Activated T-cell treated with anti-CD3 and anti-CD28 coated beads, Interleukin-2, amount 50 U/mL, for 4 hours (primary cell): Measurements from ENCODE around the gene F12. TPM values are rescaled to one million over a fixed set of nuclear protein-coding genes. Genes with fewer than 3 reads are reported as not detected.

Experiments used
- ATAC-seq, 2 donors: fragments of 200-7000 bp; cut with Tn5 transposase; one replicate each; pipeline ENCODE4 v1.10.0; 2021
- DNase-seq: peaks from one replicate; pipeline ENCODE4 v3.0.0-alpha.2; 2020
- H3K27me3 Mint-ChIP-seq: one replicate; pipeline ENCODE4 v1.8.0; 2021; ENCODE audit warnings: low read depth, mixed read lengths
- H3K36me3 Mint-ChIP-seq: one replicate; pipeline ENCODE4 v1.8.0; 2022; ENCODE audit warnings: mixed read lengths; ENCODE audit not compliant: insufficient read depth
- H3K4me1 Mint-ChIP-seq: one replicate; pipeline ENCODE4 v1.8.0; 2021; ENCODE audit warnings: low read depth, mixed read lengths
- H3K4me3 Mint-ChIP-seq: one replicate; pipeline ENCODE4 v1.8.0; 2021; ENCODE audit warnings: mild to moderate bottlenecking, moderate library complexity, mixed read lengths
- H3K9me3 Mint-ChIP-seq: one replicate; pipeline ENCODE4 v1.8.0; 2021; ENCODE audit warnings: mixed read lengths
- total RNA-seq, 3 donors: library from RNA; stranded (reverse); gene quantifications; one replicate each; pipeline ENCODE4 v1.2.1, GENCODE V29; 2021

F12 gene
- total RNA-seq, 3 donors from 2014 or later: 1.7 to 5.7 (median 3.1) TPM

- H3K27me3 Mint-ChIP-seq: no peaks in the 10 kb centered on the region
- no peak for ATAC-seq
- no peak for DNase-seq
Observed at GRCh38 chr5:177399997-177400868, 9.1 kb downstream of the F12 start, which contains the start of gene PFN3. PFN3 (minus strand) TSS chr5:177400661; CDS start chr5:177400576, 85 bp downstream.

GRCh38 chr5:177397875-177398390 is 11.4 kb downstream of the F12 start:
- DNase-seq (no peak), ATAC-seq (no peak)
- Mint-ChIP-seq H3K9me3 (no peaks in the 10 kb centered on the region), H3K4me3 (no peak overlapping the region), H3K27me3 (no peaks in the 10 kb centered on the region), H3K36me3 (no peaks in the 10 kb centered on the region), H3K4me1 (peaks cover 6% of the 10 kb centered on the region)

More at GRCh38 chr5:177399997-177400868, 9.1 kb downstream of the F12 start, which contains the start of gene PFN3:
- Mint-ChIP-seq H3K9me3 (no peaks in the 10 kb centered on the region), H3K4me3 (no peak within 1 kb of the TSS), H3K4me1 (peaks cover 20% of the 10 kb centered on the region), H3K36me3 (no peaks in the 10 kb centered on the region)

- no peak for DNase-seq
- H3K9me3 Mint-ChIP-seq: no peaks in the 10 kb centered on the region
- H3K4me1 Mint-ChIP-seq: no peaks in the 10 kb centered on the region
- no peaks in the 10 kb centered on the region for H3K36me3 Mint-ChIP-seq
- no peaks in the 10 kb centered on the region for H3K27me3 Mint-ChIP-seq
- no peak overlapping the region for H3K4me3 Mint-ChIP-seq
- ATAC-seq: no peak
Observed at GRCh38 chr5:177396807-177397206, 12.6 kb downstream of the F12 start.

- H3K4me3 Mint-ChIP-seq: no peak overlapping the region
- DNase-seq (no peak), ATAC-seq (no peak)
- no peaks in the 10 kb centered on the region for H3K36me3 Mint-ChIP-seq
- H3K27me3 Mint-ChIP-seq: no peaks in the 10 kb centered on the region
- peaks cover 5% of the 10 kb centered on the region for H3K4me1 Mint-ChIP-seq
- no peaks in the 10 kb centered on the region for H3K9me3 Mint-ChIP-seq
Observed at GRCh38 chr5:177396078-177396477, 13.3 kb downstream of the F12 start.

GRCh38 chr5:177393990-177394389 is 15.4 kb downstream of the F12 start:
- ATAC-seq (no peak), DNase-seq (no peak)
- Mint-ChIP-seq H3K27me3 (no peaks in the 10 kb centered on the region), H3K4me3 (no peak overlapping the region), H3K36me3 (no peaks in the 10 kb centered on the region), H3K4me1 (peaks cover 25% of the 10 kb centered on the region), H3K9me3 (no peaks in the 10 kb centered on the region)

GRCh38 chr5:177393206-177393765 is 16.1 kb downstream of the F12 start:
- no peak overlapping the region for H3K4me3 Mint-ChIP-seq
- no peaks in the 10 kb centered on the region for H3K9me3 Mint-ChIP-seq
- no peaks in the 10 kb centered on the region for H3K36me3 Mint-ChIP-seq
- ATAC-seq: no peak
- no peak for DNase-seq
- peaks cover 32% of the 10 kb centered on the region for H3K4me1 Mint-ChIP-seq
- H3K27me3 Mint-ChIP-seq: no peaks in the 10 kb centered on the region

GRCh38 chr5:177392765-177393164 is 16.6 kb downstream of the F12 start:
- no peak overlapping the region for H3K4me3 Mint-ChIP-seq
- H3K4me1 Mint-ChIP-seq: peaks cover 36% of the 10 kb centered on the region
- no peaks in the 10 kb centered on the region for H3K27me3 Mint-ChIP-seq
- DNase-seq: no peak
- no peaks in the 10 kb centered on the region for H3K9me3 Mint-ChIP-seq
- no peaks in the 10 kb centered on the region for H3K36me3 Mint-ChIP-seq
- no peak for ATAC-seq

- H3K4me3 Mint-ChIP-seq: no peak overlapping the region
Observed at GRCh38 chr5:177390363-177391300, 18.7 kb downstream of the F12 start.

GRCh38 chr5:177389241-177390169 is 19.9 kb downstream of the F12 start:
- H3K9me3 Mint-ChIP-seq: no peaks in the 10 kb centered on the region
- no peaks in the 10 kb centered on the region for H3K27me3 Mint-ChIP-seq
- DNase-seq (peak; percentile 31), ATAC-seq (peak; percentile 80 to 85)
- H3K36me3 Mint-ChIP-seq: no peaks in the 10 kb centered on the region
- H3K4me1 Mint-ChIP-seq: peaks cover 44% of the 10 kb centered on the region
- peak overlapping the region; percentile 61 for H3K4me3 Mint-ChIP-seq

More at GRCh38 chr5:177390363-177391300, 18.7 kb downstream of the F12 start:
- ATAC-seq: peak; percentile 67 to 70
- DNase-seq: peak; percentile 88
- Mint-ChIP-seq H3K9me3 (no peaks in the 10 kb centered on the region), H3K4me1 (peaks cover 39% of the 10 kb centered on the region), H3K36me3 (no peaks in the 10 kb centered on the region), H3K27me3 (no peaks in the 10 kb centered on the region)

- ATAC-seq: no peak
- H3K27me3 Mint-ChIP-seq: no peaks in the 10 kb centered on the region
- DNase-seq: no peak
- H3K9me3 Mint-ChIP-seq: no peaks in the 10 kb centered on the region
- no peaks in the 10 kb centered on the region for H3K36me3 Mint-ChIP-seq
- H3K4me1 Mint-ChIP-seq: peaks cover 47% of the 10 kb centered on the region
- no peak overlapping the region for H3K4me3 Mint-ChIP-seq
Observed at GRCh38 chr5:177388521-177389052, 20.8 kb downstream of the F12 start.

- H3K4me1 Mint-ChIP-seq: peaks cover 55% of the 10 kb centered on the region
Observed at GRCh38 chr5:177387405-177387804, 22.0 kb downstream of the F12 start.

GRCh38 chr5:177386542-177386941 is 22.8 kb downstream of the F12 start:
- Mint-ChIP-seq H3K36me3 (no peaks in the 10 kb centered on the region), H3K27me3 (no peaks in the 10 kb centered on the region), H3K4me3 (no peak overlapping the region), H3K4me1 (peaks cover 57% of the 10 kb centered on the region), H3K9me3 (no peaks in the 10 kb centered on the region)
- DNase-seq: no peak
- ATAC-seq: no peak

More at GRCh38 chr5:177387405-177387804, 22.0 kb downstream of the F12 start:
- ATAC-seq (no peak), DNase-seq (no peak)
- no peaks in the 10 kb centered on the region for H3K27me3 Mint-ChIP-seq
- H3K36me3 Mint-ChIP-seq: no peaks in the 10 kb centered on the region
- no peak overlapping the region for H3K4me3 Mint-ChIP-seq
- no peaks in the 10 kb centered on the region for H3K9me3 Mint-ChIP-seq

GRCh38 chr5:177385720-177386119 is 23.6 kb downstream of the F12 start:
- Mint-ChIP-seq H3K4me3 (no peak overlapping the region), H3K4me1 (peaks cover 51% of the 10 kb centered on the region), H3K9me3 (no peaks in the 10 kb centered on the region), H3K36me3 (no peaks in the 10 kb centered on the region), H3K27me3 (no peaks in the 10 kb centered on the region)
- DNase-seq (no peak), ATAC-seq (no peak)
